Ovary (tissue), 1 donor: Measurements from ENCODE around the gene HOXD11.

Experiments
- EP300 ChIP-seq: sonication (generic); formaldehyde crosslinking; IDR thresholded peaks from one replicate; pipeline ENCODE4 v1.6.1; 2017; ENCODE audit warnings: antibody characterized with exemption
- POLR2A ChIP-seq: fragments of 450-650 bp; IDR thresholded peaks from one replicate; pipeline ENCODE4 v1.6.1; 2017; ENCODE audit warnings: antibody characterized with exemption, mild to moderate bottlenecking, moderate library complexity

DNA sequence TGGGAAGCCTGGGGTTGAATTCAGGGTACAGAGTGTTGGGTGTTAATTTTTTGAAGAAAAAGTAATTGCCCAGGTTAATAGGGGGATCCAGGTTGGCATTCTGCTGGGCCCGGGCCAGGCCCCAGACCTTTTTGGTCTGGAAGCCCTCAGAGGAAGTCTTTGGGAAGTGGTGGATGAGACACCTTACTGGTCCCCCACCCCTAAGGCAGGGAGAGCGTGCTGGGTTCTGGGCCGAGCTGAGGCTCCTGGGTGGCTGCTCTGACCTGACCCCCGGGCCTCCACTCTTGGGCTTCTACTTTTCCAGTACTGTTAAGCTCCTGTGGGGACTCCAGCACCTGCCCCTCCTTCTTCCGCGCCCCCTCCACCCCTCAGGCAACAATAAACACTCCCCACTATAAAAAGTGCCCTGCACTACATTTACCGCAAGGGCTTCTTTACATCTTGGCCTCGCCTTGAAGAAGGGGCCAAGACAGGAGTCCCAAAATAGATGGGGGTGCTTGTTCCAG lies 49.3 kb downstream of the HOXD11 start:
- TF ChIP-seq POLR2A = no peak
- TF ChIP-seq EP300 = no peak
